Measurements from ENCODE around the gene ALDH8A1.

DNA sequence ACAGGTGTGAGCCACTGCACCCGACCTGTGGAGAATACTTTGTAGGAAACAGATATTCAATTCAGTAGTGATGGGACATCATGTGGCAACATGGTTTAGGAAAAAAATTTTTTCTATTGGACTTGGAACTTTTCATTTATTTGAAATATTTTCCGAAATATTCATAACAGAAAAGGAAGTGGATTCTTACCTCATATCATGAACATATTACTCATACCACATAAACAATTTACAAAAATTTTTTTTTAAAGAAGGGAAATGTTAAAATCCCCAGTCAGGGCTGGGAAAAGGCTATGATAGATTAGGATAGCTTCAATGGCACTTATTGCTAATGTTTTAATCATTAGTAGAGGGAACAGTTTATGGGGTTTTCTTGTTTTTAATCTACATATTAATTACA is 6.8 kb upstream of the ALDH8A1 start:
- no peak for TF ChIP-seq CTCF (IDR thresholded peaks at IDR 0.05; ENCODE audit: low read length)
- no peak for TF ChIP-seq EZH2 (IDR thresholded peaks at IDR 0.05; ENCODE audit: borderline replicate concordance, low read length)
